GM18508 (cell line): ENCODE data around the gene HDDC2.
"Not testable (repeated sequence)": the region's sequence is repeated elsewhere in the genome, so short reads cannot be mapped to it uniquely, and the experiment has no call there.

Experiments used
- ATAC-seq: cut with Tn5 transposase; IDR thresholded peaks from one replicate; pipeline ENCODE4 v1.9.1; 2021; ENCODE audit warnings: moderate number of reproducible peaks; ENCODE audit not compliant: insufficient read depth, unreplicated experiment

The HDDC2 gene

DNA sequence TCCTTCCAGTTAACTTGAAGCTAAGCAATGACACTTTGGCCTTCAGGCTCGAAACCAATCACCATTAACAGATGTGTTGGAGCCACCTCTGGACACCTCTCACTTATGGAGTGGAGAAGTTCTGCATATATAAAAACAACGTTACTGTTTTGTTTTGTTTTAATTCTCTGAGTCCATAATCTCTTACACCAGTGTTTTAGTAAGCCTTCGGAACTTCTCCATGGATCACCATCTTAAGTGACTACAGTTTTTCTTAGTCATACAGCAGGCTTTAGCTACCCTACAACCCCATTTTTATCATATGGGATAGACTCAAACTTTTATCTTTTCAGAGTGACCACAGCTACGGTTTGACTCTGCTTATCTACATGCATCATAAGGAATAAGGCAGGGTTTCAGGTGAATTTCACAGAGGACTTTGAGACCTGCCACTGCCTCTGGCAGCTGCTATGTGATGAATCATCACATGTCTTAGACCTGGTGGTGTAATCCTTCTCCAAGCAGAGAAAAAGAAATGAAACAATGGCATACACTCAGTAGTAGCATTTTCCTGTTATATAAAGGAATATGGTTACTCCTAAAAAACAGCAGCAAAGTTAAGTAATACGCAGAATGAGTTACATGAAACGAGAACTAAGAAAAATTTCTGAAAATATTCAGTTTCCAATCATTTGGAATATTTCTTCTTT lies 5.5 kb upstream of the HDDC2 start:
- ATAC-seq, result no peak

- no peak for ATAC-seq
Measured at GRCh38 chr6:125306756-125307149, 5.0 kb upstream of the HDDC2 start.

DNA sequence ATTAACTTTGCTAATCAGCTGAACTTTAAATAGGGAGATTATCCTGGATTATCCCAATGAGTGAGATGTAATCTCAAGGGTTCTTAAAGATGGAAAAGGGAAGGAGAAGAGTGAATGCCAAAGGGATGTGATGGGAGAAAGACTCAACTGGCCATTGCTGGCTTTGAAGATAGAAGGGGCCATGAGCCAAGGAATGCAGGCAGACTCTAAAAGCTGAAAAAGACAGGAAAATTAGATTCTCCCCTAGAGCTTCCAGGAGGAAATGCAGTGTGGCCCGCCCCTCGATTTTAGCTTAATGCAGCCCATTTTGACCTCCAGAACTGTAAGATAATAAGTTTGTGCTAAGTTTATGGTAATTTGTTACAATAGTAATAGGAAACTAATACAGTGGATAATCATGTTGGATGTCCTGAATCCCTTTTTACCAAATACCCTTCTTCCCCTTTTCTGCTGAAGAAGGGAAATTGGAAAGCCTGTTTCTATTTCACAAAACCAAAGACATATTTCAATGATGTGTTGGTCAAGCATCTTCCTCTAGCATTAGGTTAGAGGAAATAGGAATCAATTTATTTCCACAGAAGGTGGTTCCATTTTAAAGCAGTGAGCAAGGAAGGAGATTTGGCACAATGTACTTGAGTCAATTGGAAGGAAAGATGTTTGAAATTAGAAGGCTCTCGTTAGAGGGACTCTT lies 3.3 kb upstream of the HDDC2 start:
- no peak for ATAC-seq

DNA sequence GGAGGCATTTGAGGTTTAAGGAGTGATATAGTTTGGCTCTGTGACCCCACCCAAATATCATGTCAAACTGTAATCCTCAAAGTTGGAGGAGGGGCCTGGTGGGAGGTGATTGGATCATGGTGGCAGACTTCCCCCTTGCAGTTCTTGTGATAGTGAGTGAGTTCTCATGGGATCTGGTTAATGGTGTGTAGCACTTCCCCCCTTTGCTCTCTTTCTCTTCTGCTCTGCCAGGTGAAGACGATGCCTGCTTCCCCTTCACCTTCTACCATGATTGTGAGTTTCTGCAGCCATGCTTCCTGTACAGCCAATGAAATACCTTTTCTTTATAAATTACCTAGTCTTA lies 1.7 kb upstream of the HDDC2 start:
- ATAC-seq, result no peak

DNA sequence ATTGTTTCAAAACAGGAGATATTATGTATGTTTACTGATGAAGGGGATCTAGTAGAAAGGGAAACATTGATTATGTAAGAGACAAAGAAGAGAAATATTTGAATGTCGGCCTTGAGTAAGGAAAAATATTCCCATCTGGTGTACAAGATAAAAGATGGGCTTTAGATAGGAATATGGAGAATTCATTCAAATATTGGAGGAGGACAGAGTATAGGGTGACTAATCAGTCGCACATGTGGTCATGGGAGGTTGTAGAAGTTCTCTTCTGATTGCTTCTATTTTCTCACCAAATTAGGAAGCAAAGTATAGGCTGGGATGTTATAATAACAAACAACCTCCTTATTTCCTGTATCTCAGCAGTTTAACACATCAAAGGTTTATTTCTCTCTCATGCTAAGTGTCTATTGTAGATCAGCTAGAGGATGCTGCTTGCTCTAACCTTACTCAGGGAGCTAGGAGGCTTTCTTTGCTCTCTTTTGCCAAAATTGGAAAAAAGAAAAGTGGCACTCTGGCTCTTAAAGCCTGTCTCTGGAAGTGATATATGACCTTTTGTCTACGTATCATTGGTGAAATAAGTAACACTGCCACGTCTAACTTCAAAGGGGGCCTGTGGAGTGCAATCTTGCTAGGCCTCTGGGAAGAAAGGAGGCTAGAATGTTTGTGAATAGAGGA lies 1.2 kb upstream of the HDDC2 start:
- ATAC-seq, result no peak

DNA sequence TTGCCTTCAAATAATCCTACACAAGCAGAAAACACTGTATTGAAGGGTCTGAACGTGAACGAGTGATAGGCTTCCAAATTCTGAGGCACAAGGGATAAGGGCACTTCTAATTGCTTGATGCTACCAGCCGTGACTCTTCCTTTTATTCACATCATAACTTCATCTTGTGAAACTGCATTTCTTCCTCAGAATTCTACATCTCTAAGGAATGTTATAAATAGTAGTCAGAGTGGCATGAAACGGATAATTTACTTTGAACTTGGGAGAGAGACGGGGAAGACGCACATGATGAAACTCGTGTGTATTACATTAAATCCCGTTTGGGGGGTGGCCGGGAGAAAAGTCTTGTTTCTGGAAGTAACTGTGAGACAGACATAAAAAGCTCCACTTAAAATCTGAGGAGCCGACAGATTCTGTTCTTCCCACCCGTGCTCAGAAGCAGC lies 754 bp downstream of the HDDC2 start:
- ATAC-seq, result no peak

DNA sequence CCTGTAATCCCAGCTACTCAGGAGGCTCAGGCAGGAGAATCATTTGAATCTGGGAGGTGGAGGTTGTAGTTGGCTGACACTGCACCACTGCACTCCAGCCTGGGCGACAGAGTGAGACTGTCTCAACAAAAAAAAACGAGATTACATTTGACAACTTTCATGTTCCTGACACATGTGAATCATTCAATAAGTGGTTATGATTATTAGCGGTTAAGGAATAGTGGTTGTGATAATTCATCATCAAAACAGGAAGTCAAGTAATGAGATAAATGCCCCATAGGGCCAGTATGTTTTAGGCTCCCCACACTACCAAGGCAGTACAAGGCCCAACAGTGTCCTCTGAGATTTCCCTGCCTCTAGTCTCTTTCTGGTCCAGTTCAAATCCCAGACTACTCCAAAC lies 2.5 kb downstream of the HDDC2 start:
- ATAC-seq, result no peak

GRCh38 chr6:125296471-125296870 lies 5.3 kb downstream of the HDDC2 start:
- ATAC-seq, result no peak

- ATAC-seq, result no peak
Measured at GRCh38 chr6:125294925-125295324, 6.8 kb downstream of the HDDC2 start.

DNA sequence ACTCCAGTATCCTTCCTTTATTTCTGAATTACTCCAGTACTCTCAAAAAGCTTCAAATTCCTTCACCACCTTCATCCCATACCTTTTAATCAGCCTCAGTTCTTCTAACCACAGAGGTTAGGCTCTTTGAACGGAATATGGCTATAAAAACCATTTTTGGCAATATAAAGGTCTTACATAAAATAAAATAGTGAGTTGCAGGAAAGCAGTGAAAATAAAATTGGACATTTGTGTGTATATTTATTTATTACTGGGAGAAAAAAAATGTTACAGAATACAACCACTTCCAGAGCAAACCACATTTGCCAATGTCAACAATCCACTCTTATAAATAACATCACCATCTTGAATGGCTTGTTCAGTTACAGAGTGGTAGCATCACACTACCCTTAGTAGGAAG lies 7.7 kb downstream of the HDDC2 start:
- no peak for ATAC-seq

DNA sequence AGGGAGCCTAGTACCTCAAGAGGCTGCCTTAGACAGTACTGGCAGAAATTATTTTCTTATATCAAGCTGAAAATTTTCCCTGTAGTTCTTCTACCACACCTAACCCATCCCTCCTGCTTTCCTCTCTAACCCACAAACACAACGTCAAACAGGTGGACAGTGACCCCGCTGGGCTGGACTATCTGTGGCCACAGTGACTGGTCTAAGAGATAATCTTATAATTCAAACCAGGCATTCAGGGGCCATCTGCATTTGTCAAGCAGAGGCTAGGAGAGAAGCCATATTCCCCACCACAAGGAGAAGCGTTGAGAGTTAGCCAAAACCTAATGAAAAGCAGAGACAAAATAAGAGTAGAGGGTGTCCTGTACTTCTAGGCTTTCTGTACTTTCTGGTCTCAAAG lies 8.2 kb downstream of the HDDC2 start:
- ATAC-seq, result no peak

DNA sequence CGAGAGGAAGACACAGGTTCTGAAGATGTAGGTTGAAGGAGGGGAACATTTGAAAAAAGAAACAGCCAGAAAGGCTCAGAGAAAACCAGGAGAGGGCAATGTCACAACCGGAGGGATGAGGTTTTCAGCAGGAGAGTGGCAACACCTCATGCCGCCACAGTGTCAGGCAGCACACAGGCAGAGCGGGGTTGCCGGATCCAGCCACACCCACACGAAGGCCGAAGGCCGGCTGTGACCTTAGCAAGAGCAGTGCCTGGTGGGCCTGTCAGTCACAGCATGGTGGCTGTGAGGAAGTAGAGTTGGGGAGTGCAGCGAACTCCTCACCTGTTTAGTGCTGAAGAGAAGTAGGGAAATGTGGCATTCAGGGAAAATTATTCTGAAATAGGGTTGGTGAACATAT lies 14.0 kb downstream of the HDDC2 start:
- no peak for ATAC-seq

DNA sequence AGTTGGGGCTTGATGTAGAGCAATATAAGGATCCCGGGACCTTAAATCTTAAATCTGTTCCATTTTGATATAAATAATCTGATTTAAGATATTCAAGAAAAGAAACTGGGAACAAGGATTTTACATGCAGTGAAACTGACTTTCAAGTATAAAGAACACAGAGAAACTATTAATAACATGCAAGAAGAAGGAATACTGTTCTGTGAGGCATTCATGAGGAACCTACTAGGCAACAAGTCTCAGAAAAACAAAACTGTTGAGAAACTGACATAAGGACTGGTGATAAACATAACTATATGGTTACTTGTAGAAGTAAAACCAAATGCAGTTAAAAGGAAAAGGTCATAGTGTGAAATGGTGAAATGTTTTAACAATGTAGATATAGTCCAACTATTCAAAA lies 15.8 kb downstream of the HDDC2 start:
- ATAC-seq, result no peak

GRCh38 chr6:125285353-125285752 lies 16.4 kb downstream of the HDDC2 start:
- ATAC-seq, result no peak

- ATAC-seq, result not testable (repeated sequence)
Measured at GRCh38 chr6:125282470-125282869, 19.3 kb downstream of the HDDC2 start.

- not testable (repeated sequence) for ATAC-seq
Measured at GRCh38 chr6:125280370-125281035, 21.3 kb downstream of the HDDC2 start.

- ATAC-seq, result no peak
Measured at GRCh38 chr6:125279961-125280360, 21.8 kb downstream of the HDDC2 start.

- ATAC-seq, result no peak
Measured at GRCh38 chr6:125277838-125278237, 23.9 kb downstream of the HDDC2 start.

- no peak for ATAC-seq
Measured at GRCh38 chr6:125275779-125276178, 26.0 kb downstream of the HDDC2 start.

DNA sequence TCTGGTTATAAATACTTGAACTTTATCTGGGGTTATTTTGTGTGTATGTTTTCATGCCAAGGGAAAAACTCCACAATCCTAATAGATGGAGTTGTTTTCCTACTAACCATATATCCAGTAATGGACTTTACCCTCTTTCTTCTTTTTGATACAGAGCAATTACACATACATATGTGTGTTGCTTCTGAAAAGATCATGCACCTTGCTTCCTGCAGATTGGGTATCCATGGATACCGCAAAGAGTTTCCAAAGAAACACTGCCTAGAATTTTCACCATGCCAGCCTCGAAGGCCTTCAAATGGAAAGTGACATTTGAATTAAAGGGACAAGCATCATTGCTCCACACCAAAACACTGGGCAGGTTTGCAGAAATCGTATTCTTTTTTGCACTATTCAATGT lies 26.8 kb downstream of the HDDC2 start:
- no peak for ATAC-seq

- ATAC-seq, result no peak
Measured at GRCh38 chr6:125273965-125274364, 27.8 kb downstream of the HDDC2 start.
